Activated naive CD4-positive, alpha-beta T cell treated with anti-CD3 and anti-CD28 coated beads, Interleukin-2, amount 50 U/mL, for 16 hours (primary cell): ENCODE results near the gene C12orf75.
"Not testable (repeated sequence)": the region's sequence is repeated elsewhere in the genome, so short reads cannot be mapped to it uniquely, and the experiment has no call there.

Experiments used
- DNase-seq: peaks from one replicate; pipeline ENCODE4 v3.0.0-alpha.2; 2020

The C12orf75 gene

GRCh38 chr12:105382771-105383622, 52.5 kb downstream of the C12orf75 start:
- DNase-seq: no peak

GRCh38 chr12:105384220-105384619, 53.7 kb downstream of the C12orf75 start:
- DNase-seq: no peak

GRCh38 chr12:105384916-105385535, 54.5 kb downstream of the C12orf75 start:
- DNase-seq: no peak

DNA sequence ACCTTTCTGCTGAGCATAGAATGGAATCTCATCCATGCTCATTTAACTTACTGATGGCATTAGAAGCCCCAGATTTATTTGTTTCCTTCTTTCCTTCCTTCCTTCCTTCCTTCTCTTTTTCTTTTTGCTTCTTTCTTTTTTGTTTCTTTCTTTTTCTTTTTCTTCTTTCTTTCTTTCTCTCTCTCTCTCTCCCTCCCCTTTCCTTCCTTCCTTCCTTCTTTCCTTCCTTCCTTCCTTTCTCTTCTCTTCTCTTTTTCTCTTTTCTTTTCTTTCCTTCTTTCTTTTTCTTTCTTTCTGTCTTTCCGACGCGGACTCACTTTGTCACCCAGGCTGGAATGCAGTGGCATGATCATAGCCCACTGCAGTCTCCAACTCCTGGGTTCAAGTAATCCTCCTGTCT, 55.9 kb downstream of the C12orf75 start:
- no peak for DNase-seq

DNA sequence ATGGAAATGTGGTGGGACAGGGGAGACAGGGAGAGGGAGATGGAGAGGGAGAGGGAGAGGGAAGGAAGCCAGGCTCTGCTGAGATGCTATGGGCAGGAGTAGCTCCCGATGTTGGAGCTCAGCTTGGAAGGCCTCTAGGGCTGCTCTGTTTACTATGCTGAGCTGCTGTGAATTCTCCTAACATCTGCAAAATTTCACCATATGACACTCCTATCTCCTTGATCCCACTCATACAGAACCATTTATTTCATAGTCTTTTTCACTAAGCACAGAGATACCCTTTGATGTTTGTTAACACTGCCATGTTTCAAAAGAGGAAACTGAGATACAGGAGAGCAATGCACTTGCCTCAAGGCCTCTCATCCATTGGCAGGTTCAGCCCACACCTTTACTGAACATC, 60.7 kb downstream of the C12orf75 start:
- no peak for DNase-seq

DNA sequence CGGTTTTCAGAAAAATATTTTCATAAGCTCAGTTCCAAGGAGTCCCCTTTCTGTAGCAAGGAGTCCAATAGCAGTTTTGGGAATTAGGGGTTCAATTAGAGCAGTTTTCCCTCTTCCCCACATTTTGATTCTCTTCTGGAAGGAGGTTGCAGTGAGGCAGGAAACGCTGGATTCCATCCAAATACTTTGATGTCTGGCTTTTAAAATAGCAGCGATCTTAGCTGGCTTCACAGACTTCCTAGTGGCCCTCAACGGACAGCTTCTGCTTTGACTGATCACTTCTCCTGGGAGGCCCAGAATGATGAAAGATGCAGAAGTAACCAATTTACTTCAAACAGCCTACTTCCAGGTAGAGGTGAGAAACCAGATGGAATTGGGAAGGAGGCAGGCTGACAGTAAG, 63.1 kb downstream of the C12orf75 start:
- DNase-seq: no peak

- no peak for DNase-seq
Measured at GRCh38 chr12:105396024-105396423, 65.5 kb downstream of the C12orf75 start.

GRCh38 chr12:105396983-105397382, 66.5 kb downstream of the C12orf75 start:
- no peak for DNase-seq

- no peak for DNase-seq
Measured at GRCh38 chr12:105398930-105399329, 68.4 kb downstream of the C12orf75 start.

GRCh38 chr12:105399428-105400081, 69.1 kb downstream of the C12orf75 start:
- no peak for DNase-seq

- DNase-seq: no peak
Measured at GRCh38 chr12:105400227-105400626, 69.7 kb downstream of the C12orf75 start.

- no peak for DNase-seq
Measured at GRCh38 chr12:105401198-105401597, 70.7 kb downstream of the C12orf75 start.

GRCh38 chr12:105402366-105402765, 71.9 kb downstream of the C12orf75 start:
- DNase-seq: no peak

- DNase-seq: no peak
Measured at GRCh38 chr12:105403095-105403494, 72.6 kb downstream of the C12orf75 start.

GRCh38 chr12:105404134-105404533, 73.6 kb downstream of the C12orf75 start:
- DNase-seq: not testable (repeated sequence)

DNA sequence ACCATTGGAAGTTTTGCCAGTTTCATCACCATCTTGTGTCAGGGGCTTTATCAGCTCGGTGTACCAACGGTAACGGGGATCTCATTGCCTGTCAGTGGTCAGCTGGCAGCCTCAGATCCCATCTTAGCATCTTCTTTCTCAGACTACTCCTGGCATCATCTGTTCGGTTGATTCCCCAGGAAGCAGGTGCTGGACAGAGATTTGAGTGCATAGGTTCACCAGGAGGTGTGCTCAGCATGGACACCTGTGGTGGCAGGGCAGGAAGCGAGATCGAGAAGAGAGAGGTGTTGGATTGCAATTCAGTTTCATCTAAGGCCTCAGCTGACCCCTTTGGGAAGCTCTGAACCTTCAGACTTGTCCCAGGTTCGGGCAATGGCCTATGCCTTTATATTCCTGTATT, 76.0 kb downstream of the C12orf75 start:
- DNase-seq: no peak

DNA sequence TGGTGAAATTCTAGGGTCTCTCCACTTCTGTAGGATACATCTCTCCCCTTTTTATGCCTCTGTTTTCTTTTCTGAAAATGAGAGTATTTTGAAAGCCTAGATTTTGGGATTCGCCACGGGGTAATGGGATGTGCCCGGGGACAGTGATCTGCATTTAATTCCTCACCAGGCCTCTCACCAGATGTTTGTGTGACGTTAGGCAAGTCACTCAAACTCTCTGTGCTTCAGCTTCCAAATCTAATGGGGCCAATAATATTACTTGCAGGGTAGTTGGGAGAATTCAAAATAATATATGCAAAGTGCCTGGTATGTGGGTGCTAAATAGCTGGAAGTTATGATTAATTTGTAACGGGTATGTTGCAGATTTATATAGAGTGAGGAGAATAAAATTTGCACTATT, 78.8 kb downstream of the C12orf75 start:
- DNase-seq: no peak

GRCh38 chr12:105409801-105410471, 79.4 kb downstream of the C12orf75 start:
- no peak for DNase-seq

DNA sequence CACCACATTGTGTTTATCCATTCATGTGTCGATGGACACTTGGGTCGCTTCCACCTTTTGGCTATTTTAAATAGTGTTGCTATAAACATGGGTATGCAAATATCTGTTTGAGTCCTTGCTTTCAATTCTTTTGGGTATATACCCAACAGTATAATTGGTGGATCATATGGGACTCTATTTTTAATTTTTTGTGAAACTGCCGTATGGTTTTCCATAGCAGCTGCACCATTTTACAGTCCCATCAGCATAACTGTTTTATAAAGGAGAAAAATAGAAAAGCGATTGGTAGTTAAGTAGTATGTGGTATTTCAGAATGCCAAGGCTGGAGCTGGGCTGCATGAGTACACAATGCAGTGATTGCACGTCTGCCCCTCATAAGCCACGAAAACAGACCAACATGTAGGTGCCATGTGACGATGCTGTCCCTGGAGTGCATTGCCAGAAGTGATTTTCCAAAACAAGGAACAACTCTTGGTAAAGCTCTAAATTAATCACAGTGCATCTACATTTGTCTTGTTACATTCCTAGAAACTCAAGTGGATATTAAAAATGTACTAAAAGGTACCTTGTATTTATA, 83.5 kb downstream of the C12orf75 start:
- no peak for DNase-seq

GRCh38 chr12:105417732-105418131, 87.2 kb downstream of the C12orf75 start:
- no peak for DNase-seq

DNA sequence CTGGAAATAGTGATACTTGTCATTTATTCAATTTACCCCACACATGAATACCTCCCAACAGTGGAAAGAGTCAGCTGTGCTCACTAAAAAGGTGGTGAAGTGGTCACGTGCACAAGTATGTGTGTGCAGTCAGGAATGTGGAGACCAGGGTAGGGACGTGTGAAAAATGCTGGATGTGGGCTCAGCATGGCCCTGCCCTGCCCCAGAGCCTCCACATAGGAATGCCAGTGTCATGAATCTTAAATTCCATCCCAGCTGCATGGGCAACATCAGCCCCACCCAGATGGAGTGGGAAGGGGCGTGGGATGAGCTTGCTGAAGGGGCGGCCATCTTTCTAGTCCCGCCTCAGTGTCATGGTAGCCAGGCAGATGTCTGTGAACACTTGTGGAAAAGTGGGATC, 87.7 kb downstream of the C12orf75 start:
- no peak for DNase-seq

DNA sequence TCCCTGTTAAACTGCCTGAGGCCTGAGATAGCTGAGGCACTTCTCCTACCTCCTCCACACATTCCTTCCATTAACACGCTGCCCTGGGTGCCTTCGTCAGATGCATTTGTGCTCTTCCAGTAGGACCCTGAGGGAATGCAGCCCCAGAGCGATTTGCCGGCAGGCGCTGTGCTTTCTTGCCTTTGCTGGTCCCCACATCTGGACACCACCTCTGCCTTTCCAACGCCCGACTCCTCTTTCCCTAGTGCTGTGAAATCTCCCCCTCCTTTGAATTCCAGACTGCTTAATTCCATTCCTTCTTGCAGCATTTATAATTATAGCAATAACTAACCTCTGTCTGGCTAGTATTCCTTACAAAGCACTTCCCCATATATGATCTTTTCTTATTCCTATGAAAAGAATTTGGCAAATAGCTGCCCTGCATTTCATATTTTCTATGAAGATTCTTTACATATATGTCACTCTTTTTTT, 88.4 kb downstream of the C12orf75 start:
- no peak for DNase-seq

DNA sequence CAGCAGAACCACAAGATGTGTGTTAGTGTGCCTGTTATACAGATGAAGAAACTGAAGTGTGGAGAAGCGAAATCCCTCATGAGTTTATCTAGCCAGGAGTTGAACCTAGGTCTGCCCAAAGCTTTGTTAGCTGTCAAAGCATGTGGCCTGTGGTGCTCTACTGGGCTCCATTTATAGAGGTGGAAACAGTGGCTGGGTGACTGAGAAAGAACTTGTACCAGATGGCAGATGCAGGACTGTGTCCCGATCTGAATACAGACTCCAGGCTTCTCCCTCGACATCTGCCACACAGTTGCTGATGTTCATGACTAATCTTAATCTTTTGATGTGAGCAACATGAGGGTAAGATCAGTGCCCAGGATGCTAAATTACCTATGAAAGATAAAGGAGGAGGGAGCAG, 89.1 kb downstream of the C12orf75 start:
- no peak for DNase-seq
